GM12878 (cell line): ENCODE measurements around the gene EPDR1. TPM values are rescaled to one million over a fixed set of nuclear protein-coding genes. Genes with fewer than 3 reads are reported as not detected.

Source experiments
- ATAC-seq: fragments of 200-7000 bp; cut with Tn5 transposase; 3 replicates; pipeline ENCODE4 v1.9.1; 2020; ENCODE audit warnings: mild to moderate bottlenecking, moderate library complexity
- BruUV-seq: library from RNA; stranded (reverse); fragments of 400-500 nt; replicated peaks from 2 replicates; lab custom pipeline; 2021; lab: Mats Ljungman, UMichigan
- CTCF ChIA-PET: fragments of 300-600 bp; sonication (Branson Sonifier 250); formaldehyde crosslinking; extraction: SDS; loops from one replicate; lab custom pipeline; 2021; ENCODE audit warnings: inconsistent platforms; lab: Yijun Ruan, JAX
- POLR2A ChIA-PET: fragments of 350-600 bp; formaldehyde crosslinking; extraction: SDS; loops from one replicate; lab custom pipeline; 2021; ENCODE audit warnings: inconsistent platforms; lab: Charles Lee
- RAD21 ChIA-PET: fragments of 300-600 bp; sonication (Branson Sonifier 250); formaldehyde crosslinking; loops from one replicate; lab custom pipeline; 2023; ENCODE audit warnings: antibody characterized with exemption; ENCODE audit not compliant: unreplicated experiment; lab: Charles Lee
- SMC1A ChIA-PET: fragments of 300-600 bp; sonication (Branson Sonifier 250); formaldehyde crosslinking; loops from one replicate; lab custom pipeline; 2023; ENCODE audit not compliant: unreplicated experiment, uncharacterized antibody; lab: Charles Lee
- DNase-seq: peaks from one replicate; pipeline ENCODE4 v3.0.0-alpha.2; 2011; ENCODE audit warnings: low read depth, low spot score
- FAIRE-seq: peaks from 3 replicates; lab custom pipeline; 2011; peaks lifted over from hg19 to GRCh38; lab: Jason Lieb, UNC
- H2AFZ ChIP-seq: 2 replicates; pipeline ENCODE4 v1.6.0; 2011; ENCODE audit warnings: low read depth, low read length, control low read depth; ENCODE audit not compliant: control insufficient read depth
- H3K27ac ChIP-seq: 2 replicates; pipeline ENCODE4 v1.5.1; 2011; ENCODE audit warnings: control low read depth; ENCODE audit not compliant: control insufficient read depth, insufficient read depth
- H3K27me3 ChIP-seq, 2 experiments: replicated peaks in 1 of 2; 2 replicates each; pipeline versions ENCODE4 v1.6.0 to v1.6.1; 2011; ENCODE audit warnings: low read length in 1 of 2; ENCODE audit not compliant: control insufficient read depth in 2 of 2, insufficient read depth in 2 of 2
- H3K36me3 ChIP-seq, 2 experiments: 2 replicates each; pipeline ENCODE4 v1.5.1; 2011; ENCODE audit warnings: low read length in 1 of 2; ENCODE audit not compliant: control insufficient read depth in 2 of 2, insufficient read depth in 2 of 2
- H3K4me1 ChIP-seq: 2 replicates; pipeline ENCODE4 v1.6.1; 2011; ENCODE audit warnings: mild to moderate bottlenecking, low read length, moderate library complexity, mixed read lengths; ENCODE audit not compliant: control insufficient read depth, insufficient read depth
- H3K4me2 ChIP-seq: 2 replicates; pipeline ENCODE4 v1.6.0; 2011; ENCODE audit warnings: control low read depth; ENCODE audit not compliant: control insufficient read depth, insufficient read depth
- H3K4me3 ChIP-seq: fragments of 200-600 bp; sonication (generic); 2 replicates; pipeline ENCODE4 v1.5.1; 2016
- H3K79me2 ChIP-seq: 2 replicates; pipeline ENCODE4 v1.6.0; 2011; ENCODE audit warnings: low read length; ENCODE audit not compliant: control insufficient read depth, insufficient read depth
- H3K9ac ChIP-seq: 2 replicates; pipeline ENCODE4 v1.8.0; 2011; ENCODE audit warnings: low read length, control low read depth, mixed read lengths; ENCODE audit not compliant: control insufficient read depth, insufficient read depth
- H3K9me3 ChIP-seq: replicated peaks from 3 replicates; pipeline ENCODE4 v1.5.1; 2011; ENCODE audit warnings: mild to moderate bottlenecking, low read length; ENCODE audit not compliant: control insufficient read depth, insufficient read depth
- H4K20me1 ChIP-seq: 2 replicates; pipeline ENCODE4 v1.6.0; 2011; ENCODE audit not compliant: control insufficient read depth, insufficient read depth
- CHD4 ChIP-seq: fragments of 200-600 bp; sonication (generic); IDR thresholded peaks from 2 replicates; pipeline ENCODE4 v1.6.1; 2016; ENCODE audit warnings: mild to moderate bottlenecking
- E4F1 ChIP-seq: fragments of 450-650 bp; IDR thresholded peaks from 2 replicates; pipeline ENCODE4 v1.6.1; 2018; ENCODE audit warnings: borderline replicate concordance, mild to moderate bottlenecking; ENCODE audit not compliant: partially characterized antibody
- EGR1 ChIP-seq, 2 experiments: IDR thresholded peaks; 1 replicate in 1 of 2; 2 replicates in 1 of 2; pipeline ENCODE4 v1.6.1; 2011 to 2012; ENCODE audit warnings: low read depth in 2 of 2, low read length in 2 of 2, borderline replicate concordance in 1 of 2, mild to moderate bottlenecking in 1 of 2, moderate library complexity in 1 of 2
- ELK1 ChIP-seq: IDR thresholded peaks from 2 replicates; pipeline ENCODE4 v1.6.1; 2012; ENCODE audit warnings: low read depth, low read length, improper control_type of control experiment
- HDAC2 ChIP-seq: fragments of 200-600 bp; sonication (generic); IDR thresholded peaks from 2 replicates; pipeline ENCODE4 v1.6.1; 2017
- IKZF2 ChIP-seq, 2 experiments: fragments of 450-650 bp; IDR thresholded peaks; 2 replicates each; pipeline ENCODE4 v1.6.1; 2017; ENCODE audit warnings: mild to moderate bottlenecking in 2 of 2, moderate library complexity in 2 of 2
- MTA3 ChIP-seq: IDR thresholded peaks from 2 replicates; pipeline ENCODE4 v1.6.1; 2012; ENCODE audit warnings: low read length, inconsistent platforms, borderline replicate concordance
- MYB ChIP-seq: fragments of 150-350 bp; IDR thresholded peaks from 2 replicates; pipeline ENCODE4 v1.6.1; 2014; ENCODE audit warnings: mild to moderate bottlenecking, low read depth, low read length, borderline replicate concordance
- RUNX3 ChIP-seq: IDR thresholded peaks from 2 replicates; pipeline ENCODE4 v1.6.1; 2012; ENCODE audit warnings: low read length, inconsistent platforms
- TARDBP ChIP-seq: IDR thresholded peaks from 2 replicates; pipeline ENCODE4 v1.6.1; 2016; ENCODE audit warnings: borderline replicate concordance
- ZNF687 ChIP-seq: fragments of 450-650 bp; IDR thresholded peaks from 2 replicates; pipeline ENCODE4 v1.6.1; 2017; ENCODE audit warnings: mild to moderate bottlenecking, moderate library complexity
- WGBS: methylation state at CpG from one replicate; pipeline ENCODE4 v1.1.6; 2016; ENCODE audit warnings: low lambda C conversion rate; ENCODE audit not compliant: insufficient replicate concordance, insufficient coverage; ENCODE audit errors: missing lambda C conversion rate; 5-methylcytosine and 5-hydroxymethylcytosine counted together
- in situ Hi-C: fragments of 300-500 bp; cut with MboI; formaldehyde crosslinking; loops from 9 replicates; pipeline ENCODE4 v1.14.3; 2018; ENCODE audit warnings: mixed read lengths
- intact Hi-C: fragments of 100-400 bp; cut with micrococcal nuclease; formaldehyde crosslinking; loops from one replicate; pipeline ENCODE4 v1.14.2; 2022; ENCODE audit not compliant: unreplicated experiment
- polyA plus RNA-seq, 11 experiments: library from polyadenylated mRNA; depleted of rRNA in 4 of 11; unstranded in 6 of 11; stranded (reverse) in 5 of 11; fragments of >200 nt; fragmentation: Nextera tagmentation in 4 of 11; fragmentation: Illumina TruSeq in 1 of 11; extraction: Ambion mirVana in 4 of 11; extraction: Trizol in 1 of 11; gene quantifications; 1 replicate in 1 of 11; 2 replicates in 10 of 11; pipeline versions ENCODE4 v1.2.1 to v1.2.3, GENCODE V29; 2011 to 2016; ENCODE audit warnings: inconsistent platforms in 2 of 11, missing spikeins in 2 of 11, low read depth in 1 of 11
- total RNA-seq, 4 experiments: library from RNA; depleted of rRNA in 3 of 4; stranded (reverse); fragments of >200 nt in 3 of 4; fragmentation: Illumina TruSeq in 1 of 4; extraction: Trizol in 1 of 4; gene quantifications; 2 replicates each; pipeline versions ENCODE4 v1.2.1 to v1.2.3, GENCODE V29; 2013 to 2021

EPDR1 gene
- total and polyA plus RNA-seq, 10 of the 15 experiments (the other 5 are each of a cell fraction or from before 2014, with no cell fraction given), result 1.2 to 18.8 (median 4.7) TPM

DNA sequence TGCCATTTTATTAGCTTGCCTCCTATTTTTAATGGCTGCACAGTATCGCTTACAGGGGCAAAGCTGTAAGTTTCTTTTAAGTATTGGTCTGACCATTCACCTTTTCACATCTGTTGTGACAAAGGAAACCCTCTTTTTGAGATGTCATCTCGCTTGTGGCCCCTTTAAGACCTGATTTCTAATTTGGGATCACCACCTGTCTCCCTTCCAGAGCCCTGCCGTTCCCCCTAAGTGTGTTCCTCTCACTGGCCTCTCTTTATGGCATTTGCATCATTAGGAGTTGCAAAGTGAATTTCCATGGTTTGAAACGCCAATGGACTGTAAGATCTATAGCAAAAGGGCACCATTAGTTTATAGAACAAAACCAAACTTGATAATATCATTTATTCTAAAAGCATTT is 1.4 kb downstream of the EPDR1 start (continued):
- TF ChIP-seq E4F1 (no peak), CHD4 (no peak)

GRCh38 chr7:37923996-37924395 is 3.6 kb downstream of the EPDR1 start:
- ChIA-PET RAD21 (interaction anchor here (1.7 kb wide), 1 partner anchor 15 kb away, joined by 4 read pairs; no protein-coding TSS in a partner anchor), SMC1A (interaction anchor here (1.9 to 2.5 kb wide), 2 partner anchors 9 to 20 kb away, joined by 7 to 9 read pairs; no protein-coding TSS in a partner anchor), POLR2A (no interaction called here), CTCF (interaction anchor here (0.9 kb wide), 1 partner anchor 12 kb away, joined by 3 read pairs; no protein-coding TSS in a partner anchor)
- Histone ChIP-seq H3K4me3 (no peak overlapping the region), H3K27ac (no peak overlapping the region), H2AFZ (no peak overlapping the region), H4K20me1 (no peaks in the 10 kb centered on the region), H3K4me2 (no peak overlapping the region), H3K27me3 (no peaks in the 10 kb centered on the region), H3K79me2 (peaks cover 3% of the 10 kb centered on the region; the same call in 1 of the 2 replicates), H3K36me3 (no peaks in the 10 kb centered on the region), H3K9me3 (peaks cover 8% of the 10 kb centered on the region; the same call in 2 of the 3 replicates), H3K9ac (no peak overlapping the region), H3K4me1 (peaks cover 5% of the 10 kb centered on the region; the same call in 1 of the 2 replicates)
- FAIRE-seq (no peak), ATAC-seq (no peak), DNase-seq (no peak)
- TF ChIP-seq ZNF687, result no peak
- TF ChIP-seq MTA3, result no peak
- TF ChIP-seq RUNX3, result no peak
- TF ChIP-seq TARDBP, result no peak
- no peak for TF ChIP-seq IKZF2 (IDR thresholded peaks at IDR 0.05)
- TF ChIP-seq ELK1, result no peak
- TF ChIP-seq MYB, result no peak
- TF ChIP-seq EGR1 (IDR thresholded peaks at IDR 0.05; ENCODE audit: borderline replicate concordance in 1 of 2, low read depth in 2 of 2, low read length in 2 of 2), result no peak
- TF ChIP-seq HDAC2, result no peak
- in situ Hi-C loops, result no loop called here
- no TSS peak for BruUV-seq
- WGBS, result 4% methylated on average over 1 of the region's 1 CpG
- intact Hi-C loops, result no loop called here
